ENCODE measurements around the gene CYP1A1.

DNA sequence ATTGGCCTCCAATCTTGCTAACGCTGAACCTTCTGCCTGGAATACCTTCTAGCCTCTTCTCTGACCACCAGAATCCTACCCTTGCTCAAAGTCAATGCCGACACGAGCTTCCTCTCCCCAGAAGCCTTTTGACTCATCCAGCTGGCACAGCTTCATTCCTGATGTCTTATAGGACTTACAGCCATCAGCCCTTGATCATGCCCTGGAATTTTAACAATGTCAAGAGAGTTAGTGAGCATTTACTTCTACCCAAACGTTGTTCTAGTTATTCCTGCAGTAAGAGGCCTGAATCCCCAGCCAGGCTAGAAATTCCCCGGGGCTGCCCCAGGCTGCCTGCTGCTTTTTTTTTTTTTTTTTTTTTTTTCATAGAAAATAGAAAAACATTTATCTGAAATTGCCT is 27.2 kb upstream of the CYP1A1 start:
- no peak for TF ChIP-seq CTCF (conservative IDR thresholded peaks at IDR 0.05; ENCODE audit: low read depth in 2 of 2)
- no peak for TF ChIP-seq POLR2AphosphoS5 (IDR thresholded peaks at IDR 0.05; ENCODE audit: low read depth)
- no peak for TF ChIP-seq ZNF331 (CRISPR knock-in tag; IDR thresholded peaks at IDR 0.05; ENCODE audit: low read depth)

Data from GM23338 (cell line).